IgD-negative memory B cell (primary cell): Measurements from ENCODE around the gene STX16. TPM values are rescaled to one million over a fixed set of nuclear protein-coding genes. Genes with fewer than 3 reads are reported as not detected.

Source experiments
- H3K27ac Mint-ChIP-seq, 3 donors: one replicate each; pipeline ENCODE4 v1.8.0; 2020 to 2022; ENCODE audit warnings: mild to moderate bottlenecking in 3 of 3, mixed read lengths in 3 of 3, moderate library complexity in 1 of 3
- H3K27me3 Mint-ChIP-seq: one replicate; pipeline ENCODE4 v1.8.0; 2021; ENCODE audit warnings: mixed read lengths
- H3K36me3 Mint-ChIP-seq: one replicate; pipeline ENCODE4 v1.8.0; 2020; ENCODE audit warnings: mild to moderate bottlenecking, mixed read lengths
- H3K4me1 Mint-ChIP-seq, 3 donors: one replicate each; pipeline ENCODE4 v1.8.0; 2020 to 2022; ENCODE audit warnings: mixed read lengths in 3 of 3, mild to moderate bottlenecking in 1 of 3
- H3K4me3 Mint-ChIP-seq, 4 donors: one replicate each; pipeline ENCODE4 v1.8.0; 2020 to 2022; ENCODE audit warnings: mild to moderate bottlenecking in 4 of 4, mixed read lengths in 4 of 4, moderate library complexity in 3 of 4
- H3K9me3 Mint-ChIP-seq, 3 donors: one replicate each; pipeline ENCODE4 v1.8.0; 2020 to 2021; ENCODE audit warnings: mixed read lengths in 3 of 3, mild to moderate bottlenecking in 1 of 3
- polyA plus RNA-seq: library from polyadenylated mRNA; unstranded; fragments of 300-500 nt; fragmentation: Illumina TruSeq; gene quantifications from one replicate; pipeline ENCODE4 v1.2.3, GENCODE V29; 2021

The STX16 gene
- polyA plus RNA-seq, 1 donor from 2014 or later = 18.7 TPM

GRCh38 chr20:58682656-58683531, 31.8 kb downstream of the STX16 start:
- Mint-ChIP-seq H3K4me3 (no peak overlapping the region), H3K36me3 (peaks cover 14% of the 10 kb centered on the region), H3K4me1 (no peaks in the 10 kb centered on the region), H3K9me3 (peaks cover 0 to 1% (median 0%) of the 10 kb centered on the region in 3 donors), H3K27me3 (no peaks in the 10 kb centered on the region), H3K27ac (no peak overlapping the region)

GRCh38 chr20:58684291-58684690, 33.2 kb downstream of the STX16 start:
- Mint-ChIP-seq H3K9me3 (peaks cover 0 to 1% (median 0%) of the 10 kb centered on the region in 3 donors), H3K4me1 (no peaks in the 10 kb centered on the region), H3K27me3 (no peaks in the 10 kb centered on the region), H3K27ac (no peak overlapping the region), H3K4me3 (no peak overlapping the region), H3K36me3 (peaks cover 12% of the 10 kb centered on the region)

- Mint-ChIP-seq H3K36me3 (peaks cover 7% of the 10 kb centered on the region), H3K27ac (no peak overlapping the region), H3K4me1 (peaks cover 0 to 6% (median 0%) of the 10 kb centered on the region in 3 donors), H3K4me3 (no peak overlapping the region), H3K27me3 (no peaks in the 10 kb centered on the region), H3K9me3 (peaks cover 0 to 1% (median 0%) of the 10 kb centered on the region in 3 donors)
Observed at GRCh38 chr20:58685988-58686387, 34.9 kb downstream of the STX16 start.

GRCh38 chr20:58688414-58688813, 37.3 kb downstream of the STX16 start:
- Mint-ChIP-seq H3K9me3 (no peaks in the 10 kb centered on the region), H3K4me1 (peaks cover 0 to 6% (median 2%) of the 10 kb centered on the region in 3 donors), H3K36me3 (peaks cover 7% of the 10 kb centered on the region), H3K27me3 (no peaks in the 10 kb centered on the region), H3K27ac (no peak overlapping the region), H3K4me3 (no peak overlapping the region)

- peaks cover 2% of the 10 kb centered on the region for H3K27me3 Mint-ChIP-seq
- H3K36me3 Mint-ChIP-seq = peaks cover 7% of the 10 kb centered on the region
- no peak overlapping the region for H3K4me3 Mint-ChIP-seq
- H3K27ac Mint-ChIP-seq = no peak overlapping the region
- H3K4me1 Mint-ChIP-seq = peaks cover 2 to 6% (median 3%) of the 10 kb centered on the region in 3 donors
- H3K9me3 Mint-ChIP-seq = no peaks in the 10 kb centered on the region
Observed at GRCh38 chr20:58688840-58689239, 37.8 kb downstream of the STX16 start.

- Mint-ChIP-seq H3K27me3 (peaks cover 2% of the 10 kb centered on the region), H3K27ac (peak overlapping the region in 2 of 3 donors; percentile 8 to 58), H3K4me3 (peak overlapping the region in 2 of 4 donors; percentile 66 to 81), H3K4me1 (peaks cover 2 to 6% (median 3%) of the 10 kb centered on the region in 3 donors), H3K9me3 (no peaks in the 10 kb centered on the region), H3K36me3 (peaks cover 2% of the 10 kb centered on the region)
Observed at GRCh38 chr20:58690396-58691135, 39.5 kb downstream of the STX16 start.

- peaks cover 2% of the 10 kb centered on the region for H3K27me3 Mint-ChIP-seq
- H3K36me3 Mint-ChIP-seq = peaks cover 2% of the 10 kb centered on the region
- H3K4me1 Mint-ChIP-seq = peaks cover 2 to 6% (median 3%) of the 10 kb centered on the region in 3 donors
- H3K4me3 Mint-ChIP-seq = peak overlapping the region; percentile 47 to 71 (median 62)
- no peaks in the 10 kb centered on the region for H3K9me3 Mint-ChIP-seq
- peak overlapping the region in 2 of 3 donors; percentile 53 to 91 for H3K27ac Mint-ChIP-seq
Observed at GRCh38 chr20:58691773-58692578, 40.9 kb downstream of the STX16 start.

- H3K36me3 Mint-ChIP-seq = peaks cover 2% of the 10 kb centered on the region
- peak within 1 kb of the TSS; percentile 63 to 77 (median 70) for H3K4me3 Mint-ChIP-seq
- H3K9me3 Mint-ChIP-seq = no peaks in the 10 kb centered on the region
- peaks cover 2% of the 10 kb centered on the region for H3K27me3 Mint-ChIP-seq
- peaks cover 2 to 6% (median 3%) of the 10 kb centered on the region in 3 donors for H3K4me1 Mint-ChIP-seq
- H3K27ac Mint-ChIP-seq = peak within 1 kb of the TSS; percentile 53 to 91 (median 53)
Observed at GRCh38 chr20:58692579-58693225, 41.6 kb downstream of the STX16 start, which contains the start of gene NPEPL1. TSS of gene NPEPL1 (plus strand) at chr20:58692800. CDS start at chr20:58692901, 101 bp downstream.

- Mint-ChIP-seq H3K27ac (peak overlapping the region in 1 of 3 donors; percentile 53), H3K9me3 (no peaks in the 10 kb centered on the region), H3K4me3 (peak overlapping the region; percentile 63 to 77 (median 70)), H3K4me1 (peaks cover 2 to 6% (median 3%) of the 10 kb centered on the region in 3 donors), H3K36me3 (peaks cover 7% of the 10 kb centered on the region), H3K27me3 (peaks cover 2% of the 10 kb centered on the region)
Observed at GRCh38 chr20:58693226-58694006, 42.3 kb downstream of the STX16 start.

GRCh38 chr20:58694241-58695083, 43.4 kb downstream of the STX16 start:
- no peaks in the 10 kb centered on the region for H3K9me3 Mint-ChIP-seq
- H3K27ac Mint-ChIP-seq = no peak overlapping the region
- peaks cover 2% of the 10 kb centered on the region for H3K27me3 Mint-ChIP-seq
- H3K4me1 Mint-ChIP-seq = peaks cover 2 to 6% (median 3%) of the 10 kb centered on the region in 3 donors
- peaks cover 7% of the 10 kb centered on the region for H3K36me3 Mint-ChIP-seq
- H3K4me3 Mint-ChIP-seq = peak overlapping the region in 2 of 4 donors; percentile 41 to 66

GRCh38 chr20:58695084-58695722, 44.1 kb downstream of the STX16 start:
- Mint-ChIP-seq H3K27me3 (peaks cover 2% of the 10 kb centered on the region), H3K27ac (no peak overlapping the region), H3K4me3 (no peak overlapping the region), H3K36me3 (peaks cover 5% of the 10 kb centered on the region), H3K4me1 (peaks cover 2 to 6% (median 3%) of the 10 kb centered on the region in 3 donors), H3K9me3 (no peaks in the 10 kb centered on the region)

GRCh38 chr20:58695895-58696375, 44.9 kb downstream of the STX16 start:
- peaks cover 0 to 4% (median 2%) of the 10 kb centered on the region in 3 donors for H3K4me1 Mint-ChIP-seq
- no peak overlapping the region for H3K4me3 Mint-ChIP-seq
- no peak overlapping the region for H3K27ac Mint-ChIP-seq
- peaks cover 5% of the 10 kb centered on the region for H3K36me3 Mint-ChIP-seq
- peaks cover 2% of the 10 kb centered on the region for H3K27me3 Mint-ChIP-seq
- H3K9me3 Mint-ChIP-seq = no peaks in the 10 kb centered on the region
